Mammary epithelial cell (primary cell): ENCODE data around the gene ENTPD1.

Experiments
- EZH2 ChIP-seq: IDR thresholded peaks from 2 replicates; pipeline ENCODE4 v1.6.1; 2012; ENCODE audit warnings: low read length, inconsistent platforms, borderline replicate concordance
- TF ChIP-seq, protein P1 (sequence below), 2 donors: IDR thresholded peaks in 1 of 2; conservative IDR thresholded peaks in 1 of 2; 2 replicates each; pipeline ENCODE4 v1.5.1; 2011 to 2012; ENCODE audit warnings: inconsistent platforms in 2 of 2, low read length in 2 of 2, mild to moderate bottlenecking in 2 of 2, control low read depth in 1 of 2, low read depth in 1 of 2; ENCODE audit not compliant: insufficient read depth in 1 of 2; ENCODE audit errors: extremely low read depth in 1 of 2

DNA sequence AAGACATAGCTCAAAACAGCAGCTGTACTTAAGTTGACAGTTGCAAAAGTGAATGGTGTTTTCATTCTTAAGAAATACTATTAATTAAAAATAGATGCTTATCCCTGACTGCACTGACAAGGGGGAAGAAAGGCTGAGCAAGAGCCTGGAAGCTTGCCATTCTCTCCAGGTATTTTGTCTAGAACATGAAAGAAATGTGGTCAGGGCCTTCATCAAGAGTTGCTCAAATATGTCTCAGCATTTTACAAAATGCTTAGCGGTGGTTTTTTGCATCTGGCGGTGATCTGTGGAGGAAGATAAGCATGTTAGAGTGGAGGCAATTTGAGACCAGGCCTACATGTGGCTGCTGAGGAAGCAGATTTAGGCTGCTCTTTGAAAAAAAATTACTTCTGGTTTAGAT lies 105.4 kb downstream of the ENTPD1 start:
- TF ChIP-seq, protein P1, sequence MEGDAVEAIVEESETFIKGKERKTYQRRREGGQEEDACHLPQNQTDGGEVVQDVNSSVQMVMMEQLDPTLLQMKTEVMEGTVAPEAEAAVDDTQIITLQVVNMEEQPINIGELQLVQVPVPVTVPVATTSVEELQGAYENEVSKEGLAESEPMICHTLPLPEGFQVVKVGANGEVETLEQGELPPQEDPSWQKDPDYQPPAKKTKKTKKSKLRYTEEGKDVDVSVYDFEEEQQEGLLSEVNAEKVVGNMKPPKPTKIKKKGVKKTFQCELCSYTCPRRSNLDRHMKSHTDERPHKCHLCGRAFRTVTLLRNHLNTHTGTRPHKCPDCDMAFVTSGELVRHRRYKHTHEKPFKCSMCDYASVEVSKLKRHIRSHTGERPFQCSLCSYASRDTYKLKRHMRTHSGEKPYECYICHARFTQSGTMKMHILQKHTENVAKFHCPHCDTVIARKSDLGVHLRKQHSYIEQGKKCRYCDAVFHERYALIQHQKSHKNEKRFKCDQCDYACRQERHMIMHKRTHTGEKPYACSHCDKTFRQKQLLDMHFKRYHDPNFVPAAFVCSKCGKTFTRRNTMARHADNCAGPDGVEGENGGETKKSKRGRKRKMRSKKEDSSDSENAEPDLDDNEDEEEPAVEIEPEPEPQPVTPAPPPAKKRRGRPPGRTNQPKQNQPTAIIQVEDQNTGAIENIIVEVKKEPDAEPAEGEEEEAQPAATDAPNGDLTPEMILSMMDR (conservative IDR thresholded peaks at IDR 0.05 in 1 of 2, IDR thresholded peaks at IDR 0.05 in 1 of 2; ENCODE audit: extremely low read depth in 1 of 2, insufficient read depth in 1 of 2, low read depth in 1 of 2, low read length in 2 of 2): no peak
- TF ChIP-seq EZH2: no peak
